ENCODE data around the gene CPNE2.

Gene CPNE2

GRCh38 chr16:57082664-57083063 is 9.7 kb upstream of the CPNE2 start:
- TF ChIP-seq CTCF (IDR thresholded peaks at IDR 0.05; ENCODE audit: extremely low read depth, missing control alignments) = no peak
- no peak for DNase-seq (ENCODE audit: low spot score)

- TF ChIP-seq CTCF (IDR thresholded peaks at IDR 0.05; ENCODE audit: extremely low read depth, missing control alignments) = no peak
- no peak for DNase-seq (ENCODE audit: low spot score)
Observed at GRCh38 chr16:57083485-57084126, 8.8 kb upstream of the CPNE2 start.

- peak; percentile 88 for DNase-seq (ENCODE audit: low spot score)
- peak; percentile 97 for TF ChIP-seq CTCF (IDR thresholded peaks at IDR 0.05; ENCODE audit: extremely low read depth, missing control alignments)
Observed at GRCh38 chr16:57084257-57084770, 8.1 kb upstream of the CPNE2 start.

- DNase-seq (ENCODE audit: low spot score) = no peak
- TF ChIP-seq CTCF (IDR thresholded peaks at IDR 0.05; ENCODE audit: extremely low read depth, missing control alignments) = no peak
Observed at GRCh38 chr16:57084996-57085395, 7.4 kb upstream of the CPNE2 start.

GRCh38 chr16:57087003-57087402 is 5.4 kb upstream of the CPNE2 start:
- TF ChIP-seq CTCF (IDR thresholded peaks at IDR 0.05; ENCODE audit: extremely low read depth, missing control alignments) = no peak
- DNase-seq (ENCODE audit: low spot score) = no peak

- TF ChIP-seq CTCF (IDR thresholded peaks at IDR 0.05; ENCODE audit: extremely low read depth, missing control alignments) = no peak
- DNase-seq (ENCODE audit: low spot score) = no peak
Observed at GRCh38 chr16:57089406-57089805, 3.0 kb upstream of the CPNE2 start.

GRCh38 chr16:57091200-57091974 is 996 bp upstream of the CPNE2 start:
- TF ChIP-seq CTCF (IDR thresholded peaks at IDR 0.05; ENCODE audit: extremely low read depth, missing control alignments) = no peak
- no peak for DNase-seq (ENCODE audit: low spot score)

Data from GM20000 (cell line).